Vagina (tissue), 2 donors: Measurements from ENCODE around the gene MTO1.

Experiments
- POLR2A ChIP-seq, 2 donors: fragments of 450-650 bp; IDR thresholded peaks; one replicate each; pipeline ENCODE4 v1.6.1; 2017; ENCODE audit warnings: antibody characterized with exemption in 2 of 2, mild to moderate bottlenecking in 2 of 2, moderate library complexity in 2 of 2
- POLR2AphosphoS5 ChIP-seq, 2 donors: sonication (generic); formaldehyde crosslinking; IDR thresholded peaks; one replicate each; pipeline ENCODE4 v1.9.0; 2017; ENCODE audit warnings: antibody characterized with exemption in 2 of 2, mild to moderate bottlenecking in 2 of 2, low read depth in 1 of 2; ENCODE audit not compliant: insufficient read depth in 1 of 2
- TF ChIP-seq, protein P1 (sequence below), 3 experiments: fragments of 450-650 bp in 2 of 3; fragments of 200-600 bp in 1 of 3; sonication (generic) in 1 of 3; IDR thresholded peaks; one replicate each; pipeline ENCODE4 v1.5.1; 2017 to 2019; ENCODE audit warnings: antibody characterized with exemption in 3 of 3, mild to moderate bottlenecking in 2 of 3, moderate library complexity in 2 of 3

DNA sequence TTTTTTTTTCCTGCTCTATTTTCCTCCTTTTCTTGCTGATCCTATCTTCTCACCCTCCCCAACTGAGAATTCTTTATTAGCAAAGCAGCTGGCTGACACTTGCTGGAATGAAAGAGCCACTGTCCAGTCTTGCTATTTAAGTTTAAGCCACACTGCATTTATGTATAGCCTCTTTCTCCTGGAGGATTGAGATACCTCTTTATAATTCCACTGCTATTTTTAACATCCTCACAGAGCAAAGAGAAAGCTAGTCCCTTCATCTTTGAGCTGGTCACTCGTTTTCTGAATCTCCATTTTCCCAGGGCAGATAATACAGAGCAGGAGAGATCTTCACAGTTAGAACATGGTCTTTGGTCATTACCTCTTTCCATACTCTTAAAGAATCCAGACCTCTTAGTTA, 95.3 kb downstream of the MTO1 start:
- TF ChIP-seq, protein P1, sequence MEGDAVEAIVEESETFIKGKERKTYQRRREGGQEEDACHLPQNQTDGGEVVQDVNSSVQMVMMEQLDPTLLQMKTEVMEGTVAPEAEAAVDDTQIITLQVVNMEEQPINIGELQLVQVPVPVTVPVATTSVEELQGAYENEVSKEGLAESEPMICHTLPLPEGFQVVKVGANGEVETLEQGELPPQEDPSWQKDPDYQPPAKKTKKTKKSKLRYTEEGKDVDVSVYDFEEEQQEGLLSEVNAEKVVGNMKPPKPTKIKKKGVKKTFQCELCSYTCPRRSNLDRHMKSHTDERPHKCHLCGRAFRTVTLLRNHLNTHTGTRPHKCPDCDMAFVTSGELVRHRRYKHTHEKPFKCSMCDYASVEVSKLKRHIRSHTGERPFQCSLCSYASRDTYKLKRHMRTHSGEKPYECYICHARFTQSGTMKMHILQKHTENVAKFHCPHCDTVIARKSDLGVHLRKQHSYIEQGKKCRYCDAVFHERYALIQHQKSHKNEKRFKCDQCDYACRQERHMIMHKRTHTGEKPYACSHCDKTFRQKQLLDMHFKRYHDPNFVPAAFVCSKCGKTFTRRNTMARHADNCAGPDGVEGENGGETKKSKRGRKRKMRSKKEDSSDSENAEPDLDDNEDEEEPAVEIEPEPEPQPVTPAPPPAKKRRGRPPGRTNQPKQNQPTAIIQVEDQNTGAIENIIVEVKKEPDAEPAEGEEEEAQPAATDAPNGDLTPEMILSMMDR (IDR thresholded peaks at IDR 0.05) = no peak
- TF ChIP-seq POLR2AphosphoS5 (IDR thresholded peaks at IDR 0.05; ENCODE audit: insufficient read depth in 1 of 2, low read depth in 1 of 2) (no peak), POLR2A (IDR thresholded peaks at IDR 0.05) (no peak)
